Fibroblast of pulmonary artery (primary cell): ENCODE measurements around the gene SLC19A2.
"Not testable (repeated sequence)": the region's sequence is repeated elsewhere in the genome, so short reads cannot be mapped to it uniquely, and the experiment has no call there.

Experiments
- DNase-seq: peaks from one replicate; pipeline ENCODE4 v3.0.0-alpha.2; 2010; ENCODE audit warnings: low read depth
- H3K4me3 ChIP-seq: replicated peaks from 2 replicates; pipeline ENCODE4 v1.5.1; 2011; ENCODE audit warnings: low read depth, mild to moderate bottlenecking, control low read depth, low read length, moderate library complexity
- TF ChIP-seq, protein P1 (sequence below): IDR thresholded peaks from 2 replicates; pipeline ENCODE4 v1.5.1; 2011; ENCODE audit warnings: mild to moderate bottlenecking, control low read depth, low read length, inconsistent platforms; ENCODE audit errors: missing control alignments

The SLC19A2 gene, protein sequence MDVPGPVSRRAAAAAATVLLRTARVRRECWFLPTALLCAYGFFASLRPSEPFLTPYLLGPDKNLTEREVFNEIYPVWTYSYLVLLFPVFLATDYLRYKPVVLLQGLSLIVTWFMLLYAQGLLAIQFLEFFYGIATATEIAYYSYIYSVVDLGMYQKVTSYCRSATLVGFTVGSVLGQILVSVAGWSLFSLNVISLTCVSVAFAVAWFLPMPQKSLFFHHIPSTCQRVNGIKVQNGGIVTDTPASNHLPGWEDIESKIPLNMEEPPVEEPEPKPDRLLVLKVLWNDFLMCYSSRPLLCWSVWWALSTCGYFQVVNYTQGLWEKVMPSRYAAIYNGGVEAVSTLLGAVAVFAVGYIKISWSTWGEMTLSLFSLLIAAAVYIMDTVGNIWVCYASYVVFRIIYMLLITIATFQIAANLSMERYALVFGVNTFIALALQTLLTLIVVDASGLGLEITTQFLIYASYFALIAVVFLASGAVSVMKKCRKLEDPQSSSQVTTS

DNA sequence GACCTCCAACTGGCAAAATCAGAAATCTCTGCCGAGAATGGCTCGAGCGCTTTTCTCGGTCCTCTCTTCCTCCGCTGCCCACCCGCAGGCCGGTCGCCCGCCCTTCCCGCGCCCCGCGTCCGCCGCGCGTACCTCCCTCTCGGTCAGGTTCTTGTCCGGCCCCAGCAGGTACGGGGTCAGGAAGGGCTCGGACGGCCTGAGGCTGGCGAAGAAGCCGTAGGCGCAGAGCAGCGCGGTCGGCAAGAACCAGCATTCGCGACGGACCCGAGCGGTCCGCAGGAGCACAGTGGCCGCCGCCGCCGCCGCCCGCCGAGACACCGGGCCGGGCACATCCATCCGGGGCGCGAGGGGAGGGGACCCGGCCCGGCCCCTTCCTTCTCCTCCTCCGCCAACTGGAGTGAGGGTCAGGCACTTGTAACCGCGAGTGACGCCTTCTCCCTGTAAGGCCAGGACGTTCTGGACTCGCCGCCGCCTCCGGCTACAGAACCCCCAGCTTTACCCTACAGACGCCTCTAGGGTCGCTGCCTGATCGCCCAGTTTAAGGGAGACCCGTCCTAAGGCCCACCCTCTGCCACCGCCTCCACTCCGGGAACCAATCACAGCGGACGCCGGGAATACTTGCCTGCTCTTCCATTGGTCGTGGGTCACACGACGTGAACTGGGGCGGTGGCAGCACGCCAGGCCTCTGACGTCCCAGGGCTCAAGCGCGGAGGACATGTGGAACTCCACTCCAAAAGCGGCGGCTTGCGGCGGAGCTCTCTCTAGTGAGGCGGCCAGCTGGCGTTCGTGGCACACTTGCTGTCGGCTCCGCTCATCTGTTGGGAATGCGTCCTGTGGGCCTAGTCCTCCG is at the start of gene SLC19A2:
Gene SLC19A2 (minus strand): TSS at position 514 of the 850 bp plus-strand sequence. CDS start 178 bp downstream, at position 336.
- peak; percentile 100 for DNase-seq
- peak within 1 kb of the TSS; percentile 75 for H3K4me3 ChIP-seq
- TF ChIP-seq, protein P1, sequence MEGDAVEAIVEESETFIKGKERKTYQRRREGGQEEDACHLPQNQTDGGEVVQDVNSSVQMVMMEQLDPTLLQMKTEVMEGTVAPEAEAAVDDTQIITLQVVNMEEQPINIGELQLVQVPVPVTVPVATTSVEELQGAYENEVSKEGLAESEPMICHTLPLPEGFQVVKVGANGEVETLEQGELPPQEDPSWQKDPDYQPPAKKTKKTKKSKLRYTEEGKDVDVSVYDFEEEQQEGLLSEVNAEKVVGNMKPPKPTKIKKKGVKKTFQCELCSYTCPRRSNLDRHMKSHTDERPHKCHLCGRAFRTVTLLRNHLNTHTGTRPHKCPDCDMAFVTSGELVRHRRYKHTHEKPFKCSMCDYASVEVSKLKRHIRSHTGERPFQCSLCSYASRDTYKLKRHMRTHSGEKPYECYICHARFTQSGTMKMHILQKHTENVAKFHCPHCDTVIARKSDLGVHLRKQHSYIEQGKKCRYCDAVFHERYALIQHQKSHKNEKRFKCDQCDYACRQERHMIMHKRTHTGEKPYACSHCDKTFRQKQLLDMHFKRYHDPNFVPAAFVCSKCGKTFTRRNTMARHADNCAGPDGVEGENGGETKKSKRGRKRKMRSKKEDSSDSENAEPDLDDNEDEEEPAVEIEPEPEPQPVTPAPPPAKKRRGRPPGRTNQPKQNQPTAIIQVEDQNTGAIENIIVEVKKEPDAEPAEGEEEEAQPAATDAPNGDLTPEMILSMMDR = peak; percentile 29

DNA sequence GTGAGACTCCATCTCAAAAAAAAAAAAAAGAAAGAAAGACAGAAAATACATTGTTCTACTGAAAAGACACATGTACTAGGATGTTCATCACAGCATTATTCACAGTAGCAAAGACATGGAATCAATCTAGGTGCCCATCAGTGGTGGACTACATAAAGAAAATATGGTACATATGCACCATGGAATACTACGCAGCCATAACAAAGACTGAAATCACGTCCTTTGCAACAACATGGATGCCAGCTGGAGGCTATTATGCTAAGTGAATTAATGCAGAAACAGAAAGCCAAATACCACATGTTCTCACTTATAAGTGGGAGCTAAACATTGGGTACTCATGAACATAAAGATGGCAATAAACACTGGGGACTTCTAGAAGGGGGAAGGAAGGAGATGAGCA is 48.9 kb upstream of the SLC19A2 start:
- TF ChIP-seq, protein P1 = no peak
- no peak for DNase-seq
- H3K4me3 ChIP-seq = no peak overlapping the region

DNA sequence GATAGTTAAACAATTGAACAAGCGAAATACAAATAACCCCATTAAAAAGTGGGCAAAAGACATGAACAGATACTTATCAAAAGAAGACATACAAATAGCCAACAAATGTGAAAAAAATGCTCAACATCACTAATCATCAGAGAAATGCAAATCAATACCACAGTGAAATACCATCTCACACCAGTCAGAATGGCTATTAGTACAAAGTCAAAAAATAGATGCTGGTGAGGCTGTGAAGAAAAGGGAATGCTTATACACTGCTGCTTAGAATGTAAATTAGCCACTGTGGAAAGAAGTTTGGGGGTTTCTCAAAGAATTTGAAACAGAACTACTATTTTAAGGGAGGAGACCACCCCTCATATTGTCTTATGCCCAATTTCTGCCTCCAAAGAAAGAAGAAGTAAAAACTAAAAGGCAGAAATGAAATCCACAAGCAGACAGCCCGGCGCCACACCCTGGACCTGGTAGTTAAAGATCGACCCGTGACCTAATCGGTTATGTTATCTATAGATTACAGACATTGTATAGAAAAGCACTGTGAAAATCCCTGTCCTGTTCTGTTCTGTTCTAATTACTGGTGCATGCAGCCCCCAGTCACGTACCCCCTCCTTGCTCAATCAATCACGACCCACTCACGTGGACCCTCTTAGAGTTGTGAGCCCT is 47.9 kb upstream of the SLC19A2 start:
- not testable (repeated sequence) for DNase-seq, H3K4me3 ChIP-seq

DNA sequence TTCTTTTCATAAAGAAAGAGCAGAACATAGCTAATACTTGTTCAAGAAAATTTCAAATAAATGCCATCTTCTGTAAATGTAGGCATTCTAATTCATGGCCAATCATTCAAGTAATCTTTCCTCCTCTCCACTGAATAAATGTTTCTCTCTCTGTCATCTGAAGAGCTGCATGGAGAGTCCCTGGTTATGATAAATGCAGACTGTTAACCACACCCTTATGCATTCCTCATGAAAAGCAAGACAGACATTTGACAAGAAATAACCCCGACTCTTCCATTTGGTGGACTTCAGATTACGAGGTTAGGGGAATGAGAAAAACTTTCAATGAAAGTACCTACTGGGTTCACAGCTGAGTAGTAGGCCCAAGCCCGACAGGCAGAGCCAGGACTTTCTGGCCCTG is 44.7 kb upstream of the SLC19A2 start:
- TF ChIP-seq, protein P1 = no peak
- no peak for DNase-seq
- H3K4me3 ChIP-seq = no peak overlapping the region

DNA sequence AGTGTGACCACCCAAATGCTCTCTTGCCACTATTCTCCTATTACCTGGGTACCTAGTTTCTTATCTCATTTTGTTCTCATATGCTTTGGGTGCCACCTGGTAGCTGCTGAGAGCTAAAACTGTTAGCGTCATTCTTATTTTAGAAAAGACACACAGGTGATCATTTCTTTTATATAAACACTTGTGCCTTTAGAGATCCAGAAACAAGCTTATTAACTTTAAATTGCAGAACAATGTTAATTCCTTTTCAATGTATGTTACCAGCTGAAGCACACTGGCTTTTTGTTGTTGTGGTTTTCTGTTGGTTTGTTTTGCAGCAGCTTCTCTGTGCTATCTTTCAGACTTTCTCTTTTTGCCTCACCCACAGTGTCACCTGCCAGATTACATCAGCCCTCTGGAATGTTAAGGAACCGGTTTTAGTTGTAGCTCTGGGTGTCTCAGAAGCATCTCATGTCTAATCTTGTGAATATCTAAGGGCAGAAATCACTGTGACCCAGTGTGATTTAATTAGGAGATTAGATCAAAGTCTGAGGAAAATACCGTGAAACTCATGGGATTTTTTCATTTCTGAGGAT is 43.4 kb upstream of the SLC19A2 start:
- TF ChIP-seq, protein P1 = no peak
- no peak overlapping the region for H3K4me3 ChIP-seq

DNA sequence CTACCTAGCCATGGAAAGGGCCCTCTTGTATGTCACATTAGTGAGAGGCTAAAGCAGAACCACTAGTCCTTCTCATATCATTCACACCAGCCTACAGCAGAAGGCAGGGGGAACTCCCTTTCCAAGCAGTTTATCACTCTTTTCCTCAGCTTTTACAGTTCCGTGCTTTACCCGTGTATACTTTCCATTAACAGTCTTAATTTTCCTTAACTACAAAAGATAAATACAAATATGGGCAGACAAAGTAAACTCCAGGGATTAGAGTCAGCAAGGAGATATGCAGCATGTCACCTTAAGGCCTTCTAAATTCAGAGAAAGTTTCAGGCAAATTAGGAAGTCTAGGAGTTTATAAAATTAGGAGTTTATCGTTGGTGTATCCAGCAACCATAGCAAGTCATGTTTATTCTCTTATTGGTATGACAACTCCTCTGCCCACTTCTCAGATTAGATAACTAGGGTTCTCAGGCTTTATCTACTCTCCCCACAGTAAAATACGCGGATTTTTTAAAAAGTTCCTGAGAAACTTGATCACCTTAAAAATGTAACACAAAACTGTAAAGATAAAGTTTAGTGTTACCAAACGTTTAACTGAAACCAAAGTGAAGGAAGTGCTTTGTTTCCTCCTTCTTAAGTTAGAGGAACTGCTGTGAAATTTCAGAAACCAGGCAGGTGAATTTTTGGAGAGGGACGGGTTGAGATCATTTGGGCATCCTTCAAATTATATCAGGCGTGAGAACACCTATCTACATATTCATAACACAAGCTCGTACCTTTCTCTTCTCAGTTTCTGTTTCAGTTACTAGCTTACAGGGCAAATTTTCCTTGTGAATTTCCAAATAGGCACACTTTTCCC is 42.7 kb upstream of the SLC19A2 start:
- no peak overlapping the region for H3K4me3 ChIP-seq
- TF ChIP-seq, protein P1 = no peak
- DNase-seq = no peak

More for the DNA sequence above, 43.4 kb upstream of the SLC19A2 start:
- peak; percentile 28 for DNase-seq
